Heart left ventricle (tissue), 16 donors: ENCODE measurements around the gene CTSW. TPM values are rescaled to one million over a fixed set of nuclear protein-coding genes. Genes with fewer than 3 reads are reported as not detected.

Source experiments
- ATAC-seq, 4 donors: fragments of 200-7000 bp; cut with Tn5 transposase; one replicate each; pipeline ENCODE4 v1.9.1; 2020 to 2022; ENCODE audit warnings: moderate library complexity in 4 of 4, mild to moderate bottlenecking in 3 of 4, moderate number of reproducible peaks in 1 of 4
- DNase-seq, 5 donors: peaks; one replicate each; pipeline ENCODE4 v3.0.0-alpha.2; 2020
- H3K27ac ChIP-seq, 12 donors: fragments of 200-600 bp; sonication (generic) in 4 of 12; one replicate each; pipeline versions ENCODE4 v1.5.0 to v1.8.0; 2016 to 2022; ENCODE audit warnings: mild to moderate bottlenecking in 2 of 12
- H3K27me3 ChIP-seq, 9 donors: fragments of 200-600 bp; sonication (generic) in 2 of 9; one replicate each; pipeline versions ENCODE4 v1.5.1 to v1.8.0; 2016 to 2022; ENCODE audit warnings: mild to moderate bottlenecking in 3 of 9
- H3K36me3 ChIP-seq, 9 donors: fragments of 200-600 bp; sonication (generic) in 2 of 9; one replicate each; pipeline versions ENCODE4 v1.5.0 to v1.8.0; 2018 to 2022; ENCODE audit warnings: mild to moderate bottlenecking in 2 of 9
- H3K4me1 ChIP-seq, 12 donors: fragments of 200-600 bp; sonication (generic) in 4 of 12; one replicate each; pipeline versions ENCODE4 v1.5.0 to v1.8.0; 2016 to 2022; ENCODE audit warnings: mild to moderate bottlenecking in 3 of 12
- H3K4me3 ChIP-seq, 12 donors: fragments of 200-600 bp; sonication (generic) in 4 of 12; one replicate each; pipeline versions ENCODE4 v1.5.0 to v1.8.0; 2017 to 2022; ENCODE audit warnings: mild to moderate bottlenecking in 9 of 12, moderate library complexity in 4 of 12
- H3K9me3 ChIP-seq, 12 donors: fragments of 200-600 bp; sonication (generic) in 4 of 12; one replicate each; pipeline versions ENCODE4 v1.5.0 to v1.8.0; 2016 to 2022; ENCODE audit warnings: mild to moderate bottlenecking in 1 of 12
- CTCF ChIP-seq, 12 donors: fragments of 200-600 bp; sonication (generic) in 4 of 12; IDR thresholded peaks; one replicate each; pipeline versions ENCODE4 v1.5.0 to v1.8.0; 2018 to 2022; ENCODE audit warnings: antibody characterized with exemption in 12 of 12, mild to moderate bottlenecking in 5 of 12
- POLR2A ChIP-seq, 2 donors: fragments of 450-650 bp; IDR thresholded peaks; one replicate each; pipeline ENCODE4 v1.6.1; 2017; ENCODE audit warnings: antibody characterized with exemption in 2 of 2, mild to moderate bottlenecking in 2 of 2, moderate library complexity in 2 of 2
- WGBS, 4 donors: extraction: QIAGEN DNeasy Blood & Tissue Kit in 2 of 4; methylation state at CpG; one replicate each; pipeline versions ENCODE4 v1.1.5 to v1.1.7; 2013 to 2018; 5-methylcytosine and 5-hydroxymethylcytosine counted together
- intact Hi-C, 10 donors: fragments of 100-400 bp; cut with DNase I; formaldehyde crosslinking; loops; one replicate each; pipeline versions ENCODE4 v1.11.1 to v1.14.2; 2022
- polyA plus RNA-seq, 2 donors: library from polyadenylated mRNA; stranded (reverse); fragments of 200-250 nt; gene quantifications; one replicate each; pipeline ENCODE4 v1.2.3, GENCODE V29; 2013
- total RNA-seq, 9 donors: library from RNA; depleted of rRNA in 2 of 9; stranded (reverse); fragments of >200 nt in 2 of 9; fragmentation: NEBNext Ultra II Directional in 3 of 9; extraction: Animal tissue kit (Norgen Biotek cat#: 25700) in 3 of 9; gene quantifications; one replicate each; pipeline versions ENCODE4 v1.1.0 to v1.2.4, GENCODE V29; 2016 to 2023
- donor health status: ischemic (EF 13 %, LVEDD 7.1; RV severe dilation, severe dysfunction).
- donor health status: healthy with polysubstance abuse.
- donor health status: DM: no; HTN: yes; CAD: no.
- donor health status: DM: no; HTN: no; CAD: no.
- donor health status: ischemic (EF 25% LVEDD 6.9; RV normal size, moderate dysfunction).
- donor health status: ischemic (EF 25% LVEDD 5.7; RV mildly dilated, moderate dysfunction).
- donor health status: healthy.
- donor health status: DM: yes; HTN: yes; CAD: no.
- donor health status: ischemic (EF 35%, LVEDD 5.7; RV mildly dilated, moderate dysfunction).
- donor health status: nonischemic (EF 11% LVEDD 7.7; RV severe dilation, severe dysfunction).
- donor health status: DM: yes; HTN: yes; CAD: no.
- donor health status: PGD.
- donor health status: ischemic (EF 29% LVEDD 5.4; RV normal size, mild dysfunction).
- donor health status: nonischemic (EF 23%, LVEDD 6.1; RV moderate dilation, normal function).

The CTSW gene
- total and polyA plus RNA-seq, 11 donors: 0.16 to 9.4 (median 0.84) TPM; not detected in 1

DNA sequence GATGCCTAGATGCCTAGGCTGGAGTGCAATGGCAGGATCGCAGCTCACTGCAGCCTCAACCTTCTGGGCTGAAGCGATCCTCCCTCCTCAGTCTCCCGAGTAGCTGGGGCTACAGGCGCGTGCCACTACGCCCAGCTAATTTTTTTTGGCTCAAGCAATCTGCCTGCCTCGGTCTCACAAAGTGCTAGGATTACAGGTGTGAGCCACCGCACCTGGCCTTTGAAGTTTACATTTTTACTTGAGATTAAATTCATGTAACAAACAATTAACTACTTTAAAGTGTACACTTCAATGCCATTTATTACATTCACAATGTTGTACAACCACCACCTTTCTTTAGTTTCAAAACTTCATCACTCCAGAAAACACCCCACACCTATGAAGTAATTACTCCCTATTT lies 24.1 kb downstream of the CTSW start:
- intact Hi-C loops: no loop called here
- Histone ChIP-seq H3K36me3 (no peaks in the 10 kb centered on the region), H3K4me3 (no peak overlapping the region), H3K9me3 (no peaks in the 10 kb centered on the region), H3K27ac (no peak overlapping the region), H3K27me3 (peaks cover 0 to 15% (median 0%) of the 10 kb centered on the region in 9 donors), H3K4me1 (peaks cover 0 to 23% (median 17%) of the 10 kb centered on the region in 12 donors)
- TF ChIP-seq POLR2A (IDR thresholded peaks at IDR 0.05) (no peak), CTCF (IDR thresholded peaks at IDR 0.05) (no peak)
- no peak for ATAC-seq
- DNase-seq: no peak
- WGBS, 4 donors: 81 to 86% (median 86%) methylated on average over 8 of the region's 8 CpGs

DNA sequence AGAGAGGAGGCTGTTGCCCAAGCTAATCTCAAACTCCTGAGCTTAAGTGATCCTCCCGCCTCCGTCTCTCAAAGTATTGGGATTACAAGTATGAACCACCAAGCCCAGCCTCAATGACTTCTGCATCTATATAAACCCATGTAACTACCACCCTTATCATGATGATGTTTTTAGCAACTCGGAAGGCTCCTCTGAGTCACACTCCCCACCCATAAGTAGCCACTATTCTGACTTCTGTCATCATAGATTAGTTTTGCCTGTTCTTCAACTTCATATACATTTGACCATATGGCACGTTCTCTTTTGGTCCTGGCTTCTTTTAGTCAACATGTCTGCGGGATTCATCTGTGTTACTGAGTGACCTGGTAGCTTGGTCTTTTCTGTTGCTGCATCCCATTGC lies 27.0 kb downstream of the CTSW start:
- TF ChIP-seq CTCF (IDR thresholded peaks at IDR 0.05) (no peak), POLR2A (IDR thresholded peaks at IDR 0.05) (no peak)
- DNase-seq (no peak), ATAC-seq (no peak)
- H3K9me3 ChIP-seq: no peaks in the 10 kb centered on the region
- intact Hi-C loops: no loop called here
- peaks cover 0 to 7% (median 5%) of the 10 kb centered on the region in 12 donors for H3K4me1 ChIP-seq
- no peak overlapping the region for H3K4me3 ChIP-seq
- WGBS, 4 donors: 78 to 84% (median 83%) methylated on average over 5 of the region's 5 CpGs
- no peaks in the 10 kb centered on the region for H3K27me3 ChIP-seq
- no peak overlapping the region for H3K27ac ChIP-seq
- no peaks in the 10 kb centered on the region for H3K36me3 ChIP-seq

- no peak overlapping the region for H3K27ac ChIP-seq
- H3K4me1 ChIP-seq: peaks cover 0 to 14% (median 12%) of the 10 kb centered on the region in 12 donors
- 81 to 88% (median 85%) methylated on average over 6 of the region's 6 CpGs for WGBS, 4 donors
- no peaks in the 10 kb centered on the region for H3K36me3 ChIP-seq
- H3K27me3 ChIP-seq: no peaks in the 10 kb centered on the region
- ATAC-seq: no peak
- no peak for DNase-seq
- TF ChIP-seq POLR2A (IDR thresholded peaks at IDR 0.05): no peak
- TF ChIP-seq CTCF (IDR thresholded peaks at IDR 0.05): no peak
- H3K9me3 ChIP-seq: no peaks in the 10 kb centered on the region
- no peak overlapping the region for H3K4me3 ChIP-seq
- intact Hi-C loops: no loop called here
Observed at GRCh38 chr11:65907878-65908277, 28.2 kb downstream of the CTSW start.

DNA sequence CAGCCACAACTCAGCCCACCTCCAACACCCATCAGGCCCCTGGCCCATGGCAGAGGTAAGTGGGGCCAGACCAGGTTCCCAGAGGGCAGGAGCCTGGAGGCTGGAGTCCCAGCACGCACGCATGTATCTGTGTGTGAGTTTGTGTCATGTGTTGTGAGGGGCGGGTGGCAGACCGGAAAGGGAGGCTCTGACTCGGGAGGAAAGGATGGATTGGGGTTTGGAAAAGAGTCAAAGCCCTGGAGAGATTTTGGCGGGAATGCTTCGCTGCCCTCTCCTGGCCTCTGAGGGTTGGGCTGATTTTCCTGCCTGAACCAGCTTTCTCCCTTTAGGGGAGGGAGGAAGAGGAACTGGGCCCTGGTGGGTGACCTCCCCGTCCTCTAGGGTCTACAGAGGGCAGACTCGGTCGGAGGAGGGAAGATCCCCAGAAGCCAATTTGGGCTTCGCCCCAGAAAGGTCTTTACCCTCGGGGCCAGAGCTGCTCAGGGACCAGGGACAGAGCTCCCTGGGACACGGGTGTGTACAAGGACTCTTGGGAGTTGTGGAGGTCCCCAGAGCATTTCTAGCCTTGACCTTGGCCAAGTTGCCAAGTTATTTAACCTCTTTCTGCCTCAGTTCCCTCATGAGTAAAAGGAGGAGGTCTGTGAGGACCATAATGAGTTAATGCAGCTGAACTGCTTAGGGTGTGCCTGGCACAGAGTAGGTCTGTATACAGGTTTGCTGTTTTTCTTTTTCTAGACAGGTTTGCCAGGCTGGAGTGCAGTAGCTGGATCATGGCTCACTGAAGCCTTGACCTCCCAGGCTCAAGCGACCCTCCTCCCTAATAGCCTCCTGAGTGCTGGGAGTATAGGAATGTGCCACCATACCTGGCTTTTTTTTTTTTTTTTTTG lies 32.3 kb downstream of the CTSW start:
- WGBS, 4 donors: 16 to 28% (median 17%) methylated on average over 12 to 14 of the region's 14 CpGs
- no peaks in the 10 kb centered on the region for H3K27me3 ChIP-seq
- ATAC-seq (peak; percentile 6 to 56 (median 14)), DNase-seq (peak in 4 of 5 donors; percentile 56 to 65 (median 58))
- intact Hi-C loops: no loop called here
- H3K4me3 ChIP-seq: no peak overlapping the region
- peaks cover 2 to 40% (median 35%) of the 10 kb centered on the region in 12 donors for H3K4me1 ChIP-seq
- TF ChIP-seq POLR2A (IDR thresholded peaks at IDR 0.05) (no peak), CTCF (IDR thresholded peaks at IDR 0.05) (peak in 7 of 12 donors; percentile 27 to 61 (median 41))
- H3K9me3 ChIP-seq: no peaks in the 10 kb centered on the region
- peaks cover 0 to under 1% (median 0%) of the 10 kb centered on the region in 9 donors for H3K36me3 ChIP-seq
- H3K27ac ChIP-seq: peak overlapping the region in 4 of 12 donors; percentile 20 to 55 (median 35)
